Activated CD8-positive, alpha-beta T cell treated with anti-CD3 and anti-CD28 coated beads for 36 hours (primary cell): ENCODE results near the gene KRTAP10-3. TPM values are rescaled to one million over a fixed set of nuclear protein-coding genes. Genes with fewer than 3 reads are reported as not detected.
"Not testable (repeated sequence)": the region's sequence is repeated elsewhere in the genome, so short reads cannot be mapped to it uniquely, and the experiment has no call there.

ENCODE experiments used
- ATAC-seq: fragments of 200-7000 bp; cut with Tn5 transposase; one replicate; pipeline ENCODE4 v1.10.0; 2021; ENCODE audit warnings: mild to moderate bottlenecking, moderate library complexity
- CTCF ChIA-PET: fragments of 350-600 bp; sonication (Branson Sonifier 250); formaldehyde crosslinking; loops from one replicate; lab custom pipeline; 2021; ENCODE audit warnings: antibody characterized with exemption; lab: Charles Lee
- POLR2A ChIA-PET: fragments of 350-600 bp; sonication (Branson Sonifier 250); formaldehyde crosslinking; loops from one replicate; lab custom pipeline; 2021; ENCODE audit warnings: antibody characterized with exemption; lab: Charles Lee
- DNase-seq: peaks from one replicate; pipeline ENCODE4 v3.0.0-alpha.2; 2020
- H3K27ac Mint-ChIP-seq: one replicate; pipeline ENCODE4 v1.8.0; 2021; ENCODE audit warnings: mild to moderate bottlenecking, mixed read lengths
- H3K27me3 Mint-ChIP-seq: one replicate; pipeline ENCODE4 v1.8.0; 2021; ENCODE audit warnings: mixed read lengths
- H3K36me3 Mint-ChIP-seq: one replicate; pipeline ENCODE4 v1.8.0; 2021; ENCODE audit warnings: low read depth, mixed read lengths
- H3K4me1 Mint-ChIP-seq: one replicate; pipeline ENCODE4 v1.8.0; 2021; ENCODE audit warnings: low read depth, mixed read lengths
- H3K4me3 Mint-ChIP-seq: one replicate; pipeline ENCODE4 v1.8.0; 2021; ENCODE audit warnings: mild to moderate bottlenecking, moderate library complexity, mixed read lengths
- H3K9me3 Mint-ChIP-seq: one replicate; pipeline ENCODE4 v1.8.0; 2021; ENCODE audit warnings: mixed read lengths
- CTCF ChIP-seq: fragments of 200-600 bp; IDR thresholded peaks from one replicate; pipeline ENCODE4 v1.8.0; 2022; ENCODE audit warnings: antibody characterized with exemption, mild to moderate bottlenecking
- intact Hi-C: fragments of 100-400 bp; cut with micrococcal nuclease; formaldehyde crosslinking; loops from one replicate; pipeline ENCODE4 v1.10.0; 2022
- total RNA-seq, 2 experiments: library from RNA; stranded (reverse); gene quantifications; one replicate each; pipeline ENCODE4 v1.2.3, GENCODE V29; 2021

Gene KRTAP10-3
- total RNA-seq, 2 experiments from 2014 or later, result not detected

- intact Hi-C loops, result no loop called here
- ChIA-PET CTCF (no interaction called here), POLR2A (no interaction called here)
- H3K27me3 Mint-ChIP-seq, result peaks cover 3% of the 10 kb centered on the region
- DNase-seq (no peak), ATAC-seq (no peak)
- TF ChIP-seq CTCF, result no peak
- H3K4me3 Mint-ChIP-seq, result no peak overlapping the region
- no peaks in the 10 kb centered on the region for H3K4me1 Mint-ChIP-seq
- H3K9me3 Mint-ChIP-seq, result peaks cover 8% of the 10 kb centered on the region
- H3K36me3 Mint-ChIP-seq, result no peaks in the 10 kb centered on the region
- no peak overlapping the region for H3K27ac Mint-ChIP-seq
Measured at GRCh38 chr21:44601596-44602462, 43.2 kb upstream of the KRTAP10-3 start.

- H3K9me3 Mint-ChIP-seq, H3K36me3 Mint-ChIP-seq, POLR2A ChIA-PET, intact Hi-C loops, H3K4me3 Mint-ChIP-seq, H3K27me3 Mint-ChIP-seq, DNase-seq, ATAC-seq, H3K4me1 Mint-ChIP-seq, H3K27ac Mint-ChIP-seq, CTCF ChIA-PET: not testable (repeated sequence)
Measured at GRCh38 chr21:44601091-44601490, 42.5 kb upstream of the KRTAP10-3 start.

- H3K9me3 Mint-ChIP-seq, CTCF ChIA-PET, H3K36me3 Mint-ChIP-seq, intact Hi-C loops, POLR2A ChIA-PET, H3K4me3 Mint-ChIP-seq, ATAC-seq, H3K27ac Mint-ChIP-seq, DNase-seq, H3K4me1 Mint-ChIP-seq, H3K27me3 Mint-ChIP-seq: not testable (repeated sequence)
Measured at GRCh38 chr21:44600118-44600978, 41.8 kb upstream of the KRTAP10-3 start, which contains the start of gene KRTAP10-7. TSS of gene KRTAP10-7 (plus strand) at chr21:44600597. CDS start at chr21:44600622, 25 bp downstream.

DNA sequence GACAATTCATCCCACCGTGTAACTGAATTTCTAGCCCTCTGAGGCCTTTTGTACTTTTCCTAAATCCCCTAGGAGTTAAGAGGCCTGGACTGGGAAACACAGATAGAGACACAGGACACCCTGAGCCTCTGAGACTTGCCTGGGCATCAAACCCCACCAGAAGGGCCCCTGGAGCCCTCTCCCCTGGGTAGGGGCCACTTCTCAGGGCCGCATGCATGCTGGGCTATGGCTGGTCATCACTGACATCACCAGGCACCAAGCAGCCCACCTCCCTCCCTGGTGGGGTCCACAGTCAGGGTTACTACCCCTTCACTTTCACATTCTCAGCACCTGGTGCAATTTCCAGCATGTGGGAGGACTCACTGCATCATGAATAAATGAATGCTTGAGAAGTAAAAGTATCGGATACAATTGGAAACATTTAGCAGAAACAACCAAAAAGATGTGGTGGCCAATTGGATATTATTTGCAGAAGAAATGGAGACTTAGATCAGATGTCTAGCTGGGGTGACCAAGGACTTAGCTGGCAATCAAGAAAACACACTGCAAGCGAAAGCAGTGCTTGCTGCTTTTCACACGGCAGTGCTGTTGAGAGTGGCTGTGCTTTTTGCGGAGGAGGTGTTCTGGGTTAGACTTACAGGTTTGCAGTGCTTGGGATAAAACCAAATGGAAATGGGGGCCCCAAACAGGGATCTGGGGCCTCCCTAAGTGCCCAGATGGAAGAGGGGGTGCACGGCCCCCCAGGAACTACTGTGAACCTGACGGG lies 40.9 kb upstream of the KRTAP10-3 start:
- POLR2A ChIA-PET, result no interaction called here
- no peaks in the 10 kb centered on the region for H3K36me3 Mint-ChIP-seq
- CTCF ChIA-PET, result no interaction called here
- no peaks in the 10 kb centered on the region for H3K27me3 Mint-ChIP-seq
- intact Hi-C loops, result no loop called here
- DNase-seq (no peak), ATAC-seq (no peak)
- no peak overlapping the region for H3K4me3 Mint-ChIP-seq
- H3K9me3 Mint-ChIP-seq, result peaks cover 5% of the 10 kb centered on the region
- no peaks in the 10 kb centered on the region for H3K4me1 Mint-ChIP-seq
- no peak overlapping the region for H3K27ac Mint-ChIP-seq
- no peak for TF ChIP-seq CTCF

DNA sequence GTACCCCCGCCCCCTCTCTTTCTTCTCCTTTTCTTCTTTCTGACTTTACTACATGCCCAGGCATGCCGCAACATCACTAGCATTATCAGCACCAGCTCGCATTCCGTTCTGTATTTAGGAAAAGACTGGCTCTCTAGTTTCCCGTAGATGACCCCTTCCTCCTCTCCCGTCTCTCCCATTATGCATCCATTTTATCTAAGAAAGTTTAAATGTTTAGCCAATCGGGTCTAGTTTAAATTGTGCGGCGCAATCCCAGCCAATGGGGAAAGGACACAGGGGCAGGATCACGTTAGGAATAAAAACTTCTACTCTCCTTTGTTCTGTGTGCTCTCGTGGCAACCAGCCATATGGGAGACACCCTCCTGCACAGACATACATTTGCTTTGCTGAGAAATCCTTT lies 39.5 kb upstream of the KRTAP10-3 start:
- peaks cover 5% of the 10 kb centered on the region for H3K9me3 Mint-ChIP-seq
- intact Hi-C loops, result no loop called here
- no peak overlapping the region for H3K27ac Mint-ChIP-seq
- H3K4me3 Mint-ChIP-seq, result no peak overlapping the region
- H3K27me3 Mint-ChIP-seq, result no peaks in the 10 kb centered on the region
- no peak for ATAC-seq
- no peak for DNase-seq
- POLR2A ChIA-PET, result no interaction called here
- no peaks in the 10 kb centered on the region for H3K36me3 Mint-ChIP-seq
- H3K4me1 Mint-ChIP-seq, result no peaks in the 10 kb centered on the region
- TF ChIP-seq CTCF, result no peak
- CTCF ChIA-PET, result no interaction called here
